HG02938 (cell line): Measurements from ENCODE around the gene SCRN2.

Experiments
- ATAC-seq: cut with Tn5 transposase; IDR thresholded peaks from one replicate; pipeline ENCODE4 v1.9.1; 2021; ENCODE audit warnings: mild to moderate bottlenecking, moderate library complexity; ENCODE audit not compliant: unreplicated experiment

Gene SCRN2

GRCh38 chr17:47840742-47841487 is at the start of gene SCRN2:
SCRN2 (minus strand) TSS chr17:47841273; CDS start chr17:47840843, 430 bp downstream.
- no peak for ATAC-seq

GRCh38 chr17:47889734-47890529 is 48.9 kb upstream of the SCRN2 start:
- no peak for ATAC-seq

GRCh38 chr17:47888293-47888692 is 47.2 kb upstream of the SCRN2 start:
- no peak for ATAC-seq

GRCh38 chr17:47884905-47885730 is 44.0 kb upstream of the SCRN2 start:
- ATAC-seq = no peak

- no peak for ATAC-seq
These were observed 43.3 kb upstream of the SCRN2 start for GRCh38 chr17:47884427-47884740.

- ATAC-seq = no peak
These were observed 42.7 kb upstream of the SCRN2 start for GRCh38 chr17:47883589-47884426.

- ATAC-seq = no peak
These were observed 41.9 kb upstream of the SCRN2 start for GRCh38 chr17:47882695-47883588.

- no peak for ATAC-seq
These were observed 41.2 kb upstream of the SCRN2 start for GRCh38 chr17:47882247-47882646.

GRCh38 chr17:47879776-47880454 is 38.8 kb upstream of the SCRN2 start:
- no peak for ATAC-seq

GRCh38 chr17:47879028-47879585 is 38.0 kb upstream of the SCRN2 start:
- no peak for ATAC-seq

GRCh38 chr17:47878203-47879027 is 37.3 kb upstream of the SCRN2 start:
- ATAC-seq = no peak

GRCh38 chr17:47877368-47878034 is 36.4 kb upstream of the SCRN2 start:
- ATAC-seq = no peak

GRCh38 chr17:47875011-47875985 is 34.2 kb upstream of the SCRN2 start:
- ATAC-seq = no peak

- ATAC-seq = no peak
These were observed 32.4 kb upstream of the SCRN2 start for GRCh38 chr17:47873200-47874090.

GRCh38 chr17:47872651-47873161 is 31.6 kb upstream of the SCRN2 start:
- no peak for ATAC-seq
